Stomach (tissue), 9 donors: ENCODE data around the gene RSBN1L. TPM values are rescaled to one million over a fixed set of nuclear protein-coding genes. Genes with fewer than 3 reads are reported as not detected.

ENCODE experiments used
- DNase-seq, 2 donors: peaks; one replicate each; pipeline versions ENCODE4 v3.0.0 to v3.0.0-alpha.2; 2013 to 2019
- H3K27ac ChIP-seq, 5 donors: fragments of 200-600 bp in 4 of 5; sonication (generic) in 4 of 5; one replicate each; pipeline ENCODE4 v1.5.1; 2013 to 2019; ENCODE audit warnings: mild to moderate bottlenecking in 1 of 5, moderate library complexity in 1 of 5
- H3K27me3 ChIP-seq, 3 donors: fragments of 200-600 bp; sonication (generic); one replicate each; pipeline ENCODE4 v1.5.1; 2017 to 2019; ENCODE audit warnings: mixed run types in 1 of 3
- H3K36me3 ChIP-seq, 4 donors: fragments of 200-600 bp; sonication (generic); 1 replicate in 3 of 4; 2 replicates in 1 of 4; pipeline ENCODE4 v1.5.1; 2016 to 2019
- H3K4me1 ChIP-seq, 4 donors: fragments of 200-600 bp; sonication (generic); one replicate each; pipeline ENCODE4 v1.5.1; 2016 to 2019
- H3K4me3 ChIP-seq, 4 donors: fragments of 200-600 bp; sonication (generic) in 3 of 4; one replicate each; pipeline ENCODE4 v1.5.1; 2016 to 2019; ENCODE audit warnings: mild to moderate bottlenecking in 1 of 4
- H3K9me3 ChIP-seq, 4 donors: fragments of 200-600 bp; sonication (generic); one replicate each; pipeline ENCODE4 v1.5.1; 2016 to 2019
- CTCF ChIP-seq, 7 experiments: fragments of 450-650 bp in 4 of 7; fragments of 200-600 bp in 3 of 7; sonication (generic) in 3 of 7; IDR thresholded peaks; one replicate each; pipeline ENCODE4 v1.5.1; 2016 to 2019; ENCODE audit warnings: antibody characterized with exemption in 7 of 7, control low read depth in 2 of 7, mild to moderate bottlenecking in 1 of 7
- EP300 ChIP-seq: sonication (generic); formaldehyde crosslinking; IDR thresholded peaks from one replicate; pipeline ENCODE4 v1.6.1; 2017; ENCODE audit warnings: antibody characterized with exemption
- POLR2A ChIP-seq, 4 donors: fragments of 450-650 bp; IDR thresholded peaks; one replicate each; pipeline ENCODE4 v1.6.1; 2016; ENCODE audit warnings: antibody characterized with exemption in 4 of 4, control low read depth in 2 of 4, mild to moderate bottlenecking in 1 of 4, moderate library complexity in 1 of 4
- POLR2AphosphoS5 ChIP-seq, 3 donors: sonication (generic); formaldehyde crosslinking; IDR thresholded peaks; one replicate each; pipeline ENCODE4 v1.6.1; 2016; ENCODE audit warnings: antibody characterized with exemption in 3 of 3
- WGBS, 5 donors: extraction: QIAGEN DNeasy Blood & Tissue Kit in 3 of 5; methylation state at CpG; one replicate each; pipeline versions ENCODE4 v1.1.5 to v1.1.7; 2013 to 2018; 5-methylcytosine and 5-hydroxymethylcytosine counted together
- intact Hi-C: fragments of 100-400 bp; cut with DNase I; formaldehyde crosslinking; loops from one replicate; pipeline ENCODE4 v1.15.1; 2023; ENCODE audit warnings: low total_unique reads
- polyA plus RNA-seq, 3 donors: library from polyadenylated mRNA; stranded (reverse); fragments of 200-250 nt; gene quantifications; one replicate each; pipeline ENCODE4 v1.2.3, GENCODE V29; 2013
- total RNA-seq, 5 donors: library from RNA; depleted of rRNA; stranded (reverse); fragments of >200 nt; gene quantifications; one replicate each; pipeline versions ENCODE4 v1.1.0 to v1.2.3, GENCODE V29; 2014 to 2016
- donor health status: healthy with polysubstance abuse.
- donor health status: Bipolar disorder and iron deficiency.
- donor health status: healthy.

The RSBN1L gene
- total and polyA plus RNA-seq, 8 donors: 4.2 to 68.3 (median 11.6) TPM

- no peak overlapping the region for H3K4me3 ChIP-seq
- peaks cover 0 to 31% (median 20%) of the 10 kb centered on the region in 4 donors for H3K36me3 ChIP-seq
- peaks cover 13 to 36% (median 23%) of the 10 kb centered on the region in 4 donors for H3K4me1 ChIP-seq
- no peaks in the 10 kb centered on the region for H3K9me3 ChIP-seq
- intact Hi-C loops: no loop called here
- no peaks in the 10 kb centered on the region for H3K27me3 ChIP-seq
- WGBS, 5 donors: 74 to 84% (median 79%) methylated on average over 6 of the region's 6 CpGs
- DNase-seq: no peak
- no peak overlapping the region for H3K27ac ChIP-seq
- TF ChIP-seq POLR2AphosphoS5 (IDR thresholded peaks at IDR 0.05) (no peak), POLR2A (IDR thresholded peaks at IDR 0.05) (no peak), EP300 (no peak), CTCF (IDR thresholded peaks at IDR 0.05) (no peak)
These were observed 50.0 kb downstream of the RSBN1L start for GRCh38 chr7:77746164-77746823.

- Histone ChIP-seq H3K36me3 (peaks cover 0 to 36% (median 23%) of the 10 kb centered on the region in 4 donors), H3K27ac (no peak overlapping the region), H3K4me3 (no peak overlapping the region), H3K9me3 (no peaks in the 10 kb centered on the region), H3K27me3 (no peaks in the 10 kb centered on the region), H3K4me1 (peaks cover 13 to 41% (median 25%) of the 10 kb centered on the region in 4 donors)
- no peak for TF ChIP-seq POLR2A (IDR thresholded peaks at IDR 0.05)
- no peak for TF ChIP-seq POLR2AphosphoS5 (IDR thresholded peaks at IDR 0.05)
- no peak for TF ChIP-seq CTCF (IDR thresholded peaks at IDR 0.05)
- TF ChIP-seq EP300: no peak
- WGBS, 5 donors: 87 to 100% (median 98%) methylated on average over 2 of the region's 2 CpGs
- intact Hi-C loops: no loop called here
- DNase-seq: no peak
These were observed 50.5 kb downstream of the RSBN1L start for GRCh38 chr7:77746824-77747165.

- H3K36me3 ChIP-seq: peaks cover 0 to 36% (median 24%) of the 10 kb centered on the region in 4 donors
- H3K27me3 ChIP-seq: no peaks in the 10 kb centered on the region
- no peak for DNase-seq
- no peaks in the 10 kb centered on the region for H3K9me3 ChIP-seq
- no peak overlapping the region for H3K27ac ChIP-seq
- no peak overlapping the region for H3K4me3 ChIP-seq
- TF ChIP-seq POLR2A (IDR thresholded peaks at IDR 0.05) (no peak), POLR2AphosphoS5 (IDR thresholded peaks at IDR 0.05) (no peak), EP300 (no peak), CTCF (IDR thresholded peaks at IDR 0.05) (no peak)
- WGBS, 5 donors: 17 to 45% (median 25%) methylated on average over 2 of the region's 2 CpGs
- H3K4me1 ChIP-seq: peaks cover 13 to 45% (median 28%) of the 10 kb centered on the region in 4 donors
- intact Hi-C loops: no loop called here
These were observed 50.9 kb downstream of the RSBN1L start for GRCh38 chr7:77747178-77747577.

GRCh38 chr7:77747718-77748117 lies 51.5 kb downstream of the RSBN1L start:
- Histone ChIP-seq H3K36me3 (peaks cover 0 to 31% (median 24%) of the 10 kb centered on the region in 4 donors), H3K4me1 (peaks cover 13 to 50% (median 33%) of the 10 kb centered on the region in 4 donors), H3K27ac (no peak overlapping the region), H3K27me3 (no peaks in the 10 kb centered on the region), H3K4me3 (no peak overlapping the region), H3K9me3 (no peaks in the 10 kb centered on the region)
- TF ChIP-seq EP300 (no peak), POLR2AphosphoS5 (IDR thresholded peaks at IDR 0.05) (no peak), CTCF (IDR thresholded peaks at IDR 0.05) (no peak), POLR2A (IDR thresholded peaks at IDR 0.05) (no peak)
- DNase-seq: no peak
- intact Hi-C loops: no loop called here
- 68 to 87% (median 83%) methylated on average over 1 of the region's 1 CpG for WGBS, 5 donors
